A549 (cell line): ENCODE data around the gene NOX3.

ENCODE experiments used
- JUN ChIP-seq, 2 experiments: fragments of >200 bp; sonication (Bioruptor Twin); formaldehyde crosslinking; IDR thresholded peaks; 2 replicates in 1 of 2; 3 replicates in 1 of 2; pipeline ENCODE4 v1.6.1; 2016 to 2017
- MAFK ChIP-seq: fragments of 450-650 bp; IDR thresholded peaks from 2 replicates; pipeline ENCODE4 v1.6.1; 2014; ENCODE audit not compliant: partially characterized antibody
- PHF8 ChIP-seq: fragments of 200-600 bp; sonication (generic); IDR thresholded peaks from 2 replicates; pipeline ENCODE4 v1.6.1; 2016; ENCODE audit warnings: low read depth, mild to moderate bottlenecking, antibody characterized with exemption, moderate library complexity, borderline replicate concordance
- POLR2A ChIP-seq: IDR thresholded peaks from 2 replicates; pipeline ENCODE4 v1.6.1; 2012; ENCODE audit warnings: mild to moderate bottlenecking, low read length
- TF ChIP-seq, protein P1 (sequence below): fragments of >200 bp; sonication (Bioruptor Twin); formaldehyde crosslinking; IDR thresholded peaks from 3 replicates; pipeline ENCODE4 v1.5.1; 2016
- TF ChIP-seq, protein P2 (sequence below): fragments of 450-650 bp; IDR thresholded peaks from 2 replicates; pipeline ENCODE4 v1.6.1; 2014; ENCODE audit warnings: antibody characterized with exemption
- TF ChIP-seq, protein P3 (sequence below): fragments of 150-350 bp; IDR thresholded peaks from 2 replicates; pipeline ENCODE4 v1.6.1; 2014; ENCODE audit warnings: low read depth, mild to moderate bottlenecking, low read length

DNA sequence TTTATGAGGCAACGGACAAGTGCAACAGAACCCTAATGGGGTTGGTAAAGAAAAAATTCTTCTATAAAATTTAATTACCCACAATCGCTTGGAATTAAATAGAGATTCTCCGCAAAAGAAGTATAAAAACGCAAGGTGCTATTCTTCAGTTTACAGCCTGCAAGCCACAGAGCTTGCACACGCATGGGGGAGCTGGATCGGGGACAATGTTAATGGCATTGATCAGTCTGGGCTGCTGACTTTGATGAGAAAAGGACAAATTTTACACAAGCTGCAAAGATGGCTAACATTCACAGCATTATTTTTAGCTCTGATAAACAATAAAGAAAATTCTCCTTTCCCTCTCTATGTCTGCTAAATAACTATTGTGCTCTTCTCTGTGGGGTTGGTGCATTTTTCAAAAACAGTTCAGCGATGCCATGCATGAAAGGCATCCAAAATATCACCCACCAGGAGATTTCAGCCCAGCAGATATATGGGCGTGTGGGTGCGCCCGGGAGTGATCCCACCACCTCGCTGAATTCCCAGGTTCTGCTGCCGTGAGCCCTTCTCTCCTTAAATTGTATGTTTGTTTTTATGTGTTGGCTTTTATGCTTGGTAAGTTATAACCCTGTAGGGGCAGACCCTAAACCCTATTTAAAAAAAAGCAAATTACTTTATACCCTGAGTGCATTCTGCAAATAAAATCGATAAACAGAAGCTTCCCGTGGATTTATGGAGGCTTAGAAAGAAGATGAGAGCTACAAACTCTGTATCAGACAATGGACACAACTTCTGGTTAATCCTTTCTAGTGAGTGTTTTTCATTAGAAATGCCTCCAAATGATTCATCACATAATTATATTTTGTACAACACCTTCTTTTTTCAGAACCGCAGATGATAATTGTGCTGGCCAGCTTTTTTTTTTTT, 55.6 kb downstream of the NOX3 start:
- TF ChIP-seq, protein P1, sequence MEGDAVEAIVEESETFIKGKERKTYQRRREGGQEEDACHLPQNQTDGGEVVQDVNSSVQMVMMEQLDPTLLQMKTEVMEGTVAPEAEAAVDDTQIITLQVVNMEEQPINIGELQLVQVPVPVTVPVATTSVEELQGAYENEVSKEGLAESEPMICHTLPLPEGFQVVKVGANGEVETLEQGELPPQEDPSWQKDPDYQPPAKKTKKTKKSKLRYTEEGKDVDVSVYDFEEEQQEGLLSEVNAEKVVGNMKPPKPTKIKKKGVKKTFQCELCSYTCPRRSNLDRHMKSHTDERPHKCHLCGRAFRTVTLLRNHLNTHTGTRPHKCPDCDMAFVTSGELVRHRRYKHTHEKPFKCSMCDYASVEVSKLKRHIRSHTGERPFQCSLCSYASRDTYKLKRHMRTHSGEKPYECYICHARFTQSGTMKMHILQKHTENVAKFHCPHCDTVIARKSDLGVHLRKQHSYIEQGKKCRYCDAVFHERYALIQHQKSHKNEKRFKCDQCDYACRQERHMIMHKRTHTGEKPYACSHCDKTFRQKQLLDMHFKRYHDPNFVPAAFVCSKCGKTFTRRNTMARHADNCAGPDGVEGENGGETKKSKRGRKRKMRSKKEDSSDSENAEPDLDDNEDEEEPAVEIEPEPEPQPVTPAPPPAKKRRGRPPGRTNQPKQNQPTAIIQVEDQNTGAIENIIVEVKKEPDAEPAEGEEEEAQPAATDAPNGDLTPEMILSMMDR: no peak
- TF ChIP-seq, protein P2, sequence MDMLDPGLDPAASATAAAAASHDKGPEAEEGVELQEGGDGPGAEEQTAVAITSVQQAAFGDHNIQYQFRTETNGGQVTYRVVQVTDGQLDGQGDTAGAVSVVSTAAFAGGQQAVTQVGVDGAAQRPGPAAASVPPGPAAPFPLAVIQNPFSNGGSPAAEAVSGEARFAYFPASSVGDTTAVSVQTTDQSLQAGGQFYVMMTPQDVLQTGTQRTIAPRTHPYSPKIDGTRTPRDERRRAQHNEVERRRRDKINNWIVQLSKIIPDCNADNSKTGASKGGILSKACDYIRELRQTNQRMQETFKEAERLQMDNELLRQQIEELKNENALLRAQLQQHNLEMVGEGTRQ: no peak
- no peak for TF ChIP-seq PHF8
- TF ChIP-seq POLR2A: no peak
- no peak for TF ChIP-seq JUN (IDR thresholded peaks at IDR 0.05)
- TF ChIP-seq, protein P3, sequence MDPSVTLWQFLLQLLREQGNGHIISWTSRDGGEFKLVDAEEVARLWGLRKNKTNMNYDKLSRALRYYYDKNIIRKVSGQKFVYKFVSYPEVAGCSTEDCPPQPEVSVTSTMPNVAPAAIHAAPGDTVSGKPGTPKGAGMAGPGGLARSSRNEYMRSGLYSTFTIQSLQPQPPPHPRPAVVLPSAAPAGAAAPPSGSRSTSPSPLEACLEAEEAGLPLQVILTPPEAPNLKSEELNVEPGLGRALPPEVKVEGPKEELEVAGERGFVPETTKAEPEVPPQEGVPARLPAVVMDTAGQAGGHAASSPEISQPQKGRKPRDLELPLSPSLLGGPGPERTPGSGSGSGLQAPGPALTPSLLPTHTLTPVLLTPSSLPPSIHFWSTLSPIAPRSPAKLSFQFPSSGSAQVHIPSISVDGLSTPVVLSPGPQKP: no peak
- TF ChIP-seq MAFK: no peak
